ENCODE measurements around the gene AKR1A1.

Gene AKR1A1

DNA sequence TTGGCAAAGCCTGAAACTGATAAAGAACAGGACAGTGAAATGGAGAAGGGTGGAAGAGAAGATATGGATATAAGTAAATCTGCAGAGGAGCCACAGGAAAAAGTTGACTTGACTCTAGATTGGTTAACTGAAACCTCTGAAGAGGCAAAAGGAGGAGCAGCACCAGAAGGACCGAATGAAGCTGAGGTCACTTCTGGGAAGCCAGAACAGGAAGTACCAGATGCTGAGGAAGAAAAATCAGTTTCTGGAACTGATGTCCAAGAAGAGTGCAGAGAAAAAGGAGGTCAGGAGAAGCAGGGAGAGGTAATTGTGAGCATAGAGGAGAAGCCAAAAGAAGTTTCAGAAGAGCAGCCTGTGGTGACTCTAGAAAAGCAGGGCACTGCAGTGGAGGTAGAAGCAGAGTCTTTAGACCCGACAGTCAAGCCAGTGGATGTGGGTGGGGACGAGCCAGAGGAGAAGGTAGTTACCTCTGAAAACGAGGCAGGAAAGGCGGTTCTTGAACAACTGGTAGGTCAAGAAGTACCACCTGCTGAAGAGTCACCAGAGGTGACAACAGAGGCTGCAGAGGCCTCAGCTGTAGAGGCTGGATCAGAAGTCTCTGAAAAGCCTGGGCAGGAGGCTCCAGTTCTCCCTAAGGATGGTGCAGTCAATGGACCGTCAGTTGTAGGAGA, 56.9 kb downstream of the AKR1A1 start:
- H4K20me1 ChIP-seq (ENCODE audit: control insufficient read depth, insufficient read depth, low read depth, low read length), result peaks cover 8% of the 10 kb centered on the region; the same call in 1 of the 2 replicates
- peaks cover 92% of the 10 kb centered on the region for H3K36me3 ChIP-seq (ENCODE audit: control insufficient read depth, low read length)

DNA sequence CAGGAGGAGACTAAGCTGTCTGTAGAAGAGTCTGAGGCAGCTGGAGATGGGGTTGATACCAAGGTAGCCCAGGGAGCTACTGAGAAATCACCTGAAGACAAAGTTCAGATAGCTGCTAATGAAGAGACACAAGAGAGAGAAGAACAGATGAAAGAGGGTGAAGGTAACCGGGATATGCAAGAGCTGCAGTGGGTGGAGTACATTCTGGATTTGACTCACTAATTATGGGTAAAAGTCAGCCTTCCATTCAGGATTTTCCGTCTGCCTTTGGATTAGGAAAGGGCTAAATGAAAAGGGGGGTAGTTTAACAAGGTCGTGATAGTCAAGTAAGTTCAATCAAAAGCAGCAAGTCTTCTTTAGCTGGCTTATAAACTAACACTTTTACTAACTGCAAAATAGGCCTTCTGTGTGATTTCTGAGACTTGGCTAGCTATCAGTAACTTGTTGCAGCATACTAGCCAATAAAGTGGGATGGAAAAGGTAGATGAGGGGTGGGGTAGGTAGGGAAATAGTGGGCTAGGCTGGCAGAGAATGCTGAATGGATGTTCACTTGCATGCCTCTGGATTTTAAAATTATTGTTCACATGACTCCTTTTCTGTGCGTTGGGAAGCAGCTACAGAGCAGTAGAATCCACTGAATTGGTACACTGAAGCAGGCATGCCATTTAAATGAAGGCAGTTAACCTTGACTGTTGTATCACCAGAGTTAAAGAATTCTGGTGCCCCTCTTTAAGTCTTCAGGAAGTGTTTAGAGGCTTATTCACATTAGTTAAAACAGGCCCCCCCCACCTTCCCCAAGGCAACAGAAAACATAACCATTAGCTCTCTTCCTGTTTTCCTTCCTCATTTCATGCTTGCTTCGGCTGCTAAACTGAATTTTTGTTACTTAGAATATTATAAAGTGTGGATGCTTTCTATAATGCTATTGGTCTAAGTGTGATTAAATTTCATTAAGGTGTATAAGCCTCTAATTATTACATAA, 57.8 kb downstream of the AKR1A1 start:
- Histone ChIP-seq H4K20me1 (ENCODE audit: control insufficient read depth, insufficient read depth, low read depth, low read length) (peaks cover 4% of the 10 kb centered on the region; the same call in 1 of the 2 replicates), H3K36me3 (ENCODE audit: control insufficient read depth, low read length) (peaks cover 93% of the 10 kb centered on the region), H3K79me2 (ENCODE audit: control insufficient read depth, low read length) (peaks cover 79% of the 10 kb centered on the region), H3K9me2 (replicated peaks; ENCODE audit: control insufficient read depth, low read length) (no peaks in the 10 kb centered on the region), H3K4me1 (ENCODE audit: control insufficient read depth, low read length) (peaks cover 43% of the 10 kb centered on the region), H3F3A (ENCODE audit: control insufficient read depth, insufficient read depth) (peaks cover 15% of the 10 kb centered on the region), H3K27ac (ENCODE audit: low read depth, low read length) (no peak overlapping the region), H3K4me2 (ENCODE audit: low read length) (no peak overlapping the region), H3K4me3 (ENCODE audit: low read length) (no peak overlapping the region), H3K9me3 (ENCODE audit: control insufficient read depth, insufficient read depth, low read length) (no peaks in the 10 kb centered on the region), H3K27me3 (ENCODE audit: control insufficient read depth, low read length) (no peaks in the 10 kb centered on the region)
- no peak for TF ChIP-seq EZH2phosphoT487 (IDR thresholded peaks at IDR 0.05; ENCODE audit: borderline replicate concordance, low read length)
- TF ChIP-seq, protein P1, sequence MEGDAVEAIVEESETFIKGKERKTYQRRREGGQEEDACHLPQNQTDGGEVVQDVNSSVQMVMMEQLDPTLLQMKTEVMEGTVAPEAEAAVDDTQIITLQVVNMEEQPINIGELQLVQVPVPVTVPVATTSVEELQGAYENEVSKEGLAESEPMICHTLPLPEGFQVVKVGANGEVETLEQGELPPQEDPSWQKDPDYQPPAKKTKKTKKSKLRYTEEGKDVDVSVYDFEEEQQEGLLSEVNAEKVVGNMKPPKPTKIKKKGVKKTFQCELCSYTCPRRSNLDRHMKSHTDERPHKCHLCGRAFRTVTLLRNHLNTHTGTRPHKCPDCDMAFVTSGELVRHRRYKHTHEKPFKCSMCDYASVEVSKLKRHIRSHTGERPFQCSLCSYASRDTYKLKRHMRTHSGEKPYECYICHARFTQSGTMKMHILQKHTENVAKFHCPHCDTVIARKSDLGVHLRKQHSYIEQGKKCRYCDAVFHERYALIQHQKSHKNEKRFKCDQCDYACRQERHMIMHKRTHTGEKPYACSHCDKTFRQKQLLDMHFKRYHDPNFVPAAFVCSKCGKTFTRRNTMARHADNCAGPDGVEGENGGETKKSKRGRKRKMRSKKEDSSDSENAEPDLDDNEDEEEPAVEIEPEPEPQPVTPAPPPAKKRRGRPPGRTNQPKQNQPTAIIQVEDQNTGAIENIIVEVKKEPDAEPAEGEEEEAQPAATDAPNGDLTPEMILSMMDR (IDR thresholded peaks at IDR 0.05; ENCODE audit: low read depth, low read length, poor library complexity, severe bottlenecking), result no peak

More for the DNA sequence above, 56.9 kb downstream of the AKR1A1 start:
- no peaks in the 10 kb centered on the region for H3K27me3 ChIP-seq (ENCODE audit: control insufficient read depth, low read length)
- TF ChIP-seq, protein P1 (IDR thresholded peaks at IDR 0.05; ENCODE audit: low read depth, low read length, poor library complexity, severe bottlenecking), result no peak
- TF ChIP-seq EZH2phosphoT487 (IDR thresholded peaks at IDR 0.05; ENCODE audit: borderline replicate concordance, low read length), result no peak
- H3K9me2 ChIP-seq (replicated peaks; ENCODE audit: control insufficient read depth, low read length), result no peaks in the 10 kb centered on the region
- H3K4me2 ChIP-seq (ENCODE audit: low read length), result no peak overlapping the region
- H3K4me1 ChIP-seq (ENCODE audit: control insufficient read depth, low read length), result peaks cover 34% of the 10 kb centered on the region
- H3K4me3 ChIP-seq (ENCODE audit: low read length), result no peak overlapping the region
- H3K27ac ChIP-seq (ENCODE audit: low read depth, low read length), result no peak overlapping the region
- no peaks in the 10 kb centered on the region for H3K9me3 ChIP-seq (ENCODE audit: control insufficient read depth, insufficient read depth, low read length)
- peaks cover 15% of the 10 kb centered on the region for H3F3A ChIP-seq (ENCODE audit: control insufficient read depth, insufficient read depth)
- peaks cover 83% of the 10 kb centered on the region for H3K79me2 ChIP-seq (ENCODE audit: control insufficient read depth, low read length)

DNA sequence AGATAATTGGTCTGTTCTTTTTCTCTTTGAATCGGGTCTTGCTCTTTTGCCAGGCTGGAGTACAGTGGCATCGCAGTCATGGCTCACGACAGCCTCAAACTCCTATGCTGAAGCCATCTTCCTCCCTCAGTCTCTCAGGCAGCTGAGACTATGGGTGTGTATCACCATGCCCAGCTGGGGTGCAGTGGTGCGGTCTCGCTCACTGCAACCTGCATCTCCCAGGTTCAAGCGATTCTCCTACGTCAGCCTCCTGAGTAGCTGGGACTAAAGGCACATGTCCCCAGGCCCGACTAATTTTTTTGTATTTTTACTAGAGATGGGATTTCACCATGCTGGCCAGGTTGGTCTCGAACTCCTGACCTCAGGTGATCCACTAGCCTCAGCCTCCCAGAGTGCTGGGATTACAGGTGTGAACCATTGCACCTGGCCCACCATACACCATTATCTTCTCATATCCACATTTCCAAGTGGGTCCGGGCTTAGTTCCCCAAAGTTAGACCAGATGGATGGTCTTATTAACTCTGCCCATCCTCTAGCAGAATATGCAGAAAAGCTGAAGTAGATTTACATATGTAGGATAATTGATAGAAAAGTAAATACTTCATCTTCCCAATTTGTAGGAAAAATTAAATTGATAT, 60.1 kb downstream of the AKR1A1 start:
- Histone ChIP-seq H3K79me2 (ENCODE audit: control insufficient read depth, low read length) (peaks cover 62% of the 10 kb centered on the region), H4K20me1 (ENCODE audit: control insufficient read depth, insufficient read depth, low read depth, low read length) (peaks cover 9% of the 10 kb centered on the region; the same call in 1 of the 2 replicates), H3K4me3 (ENCODE audit: low read length) (no peak overlapping the region), H3K27me3 (ENCODE audit: control insufficient read depth, low read length) (no peaks in the 10 kb centered on the region), H3F3A (ENCODE audit: control insufficient read depth, insufficient read depth) (peaks cover 34% of the 10 kb centered on the region), H3K36me3 (ENCODE audit: control insufficient read depth, low read length) (peaks cover 94% of the 10 kb centered on the region), H3K27ac (ENCODE audit: low read depth, low read length) (no peak overlapping the region), H3K9me2 (replicated peaks; ENCODE audit: control insufficient read depth, low read length) (no peaks in the 10 kb centered on the region), H3K9me3 (ENCODE audit: control insufficient read depth, insufficient read depth, low read length) (no peaks in the 10 kb centered on the region), H3K4me2 (ENCODE audit: low read length) (no peak overlapping the region), H3K4me1 (ENCODE audit: control insufficient read depth, low read length) (peaks cover 65% of the 10 kb centered on the region)
- TF ChIP-seq, protein P1 (IDR thresholded peaks at IDR 0.05; ENCODE audit: low read depth, low read length, poor library complexity, severe bottlenecking), result no peak
- TF ChIP-seq EZH2phosphoT487 (IDR thresholded peaks at IDR 0.05; ENCODE audit: borderline replicate concordance, low read length), result no peak
